GM19240 (cell line): ENCODE measurements around the gene STYK1.
"Not testable (repeated sequence)": the region's sequence is repeated elsewhere in the genome, so short reads cannot be mapped to it uniquely, and the experiment has no call there.

Experiments
- DNase-seq: peaks from one replicate; pipeline ENCODE4 v3.0.0; 2011; ENCODE audit warnings: low spot score; ENCODE audit not compliant: insufficient read length

The STYK1 gene

DNA sequence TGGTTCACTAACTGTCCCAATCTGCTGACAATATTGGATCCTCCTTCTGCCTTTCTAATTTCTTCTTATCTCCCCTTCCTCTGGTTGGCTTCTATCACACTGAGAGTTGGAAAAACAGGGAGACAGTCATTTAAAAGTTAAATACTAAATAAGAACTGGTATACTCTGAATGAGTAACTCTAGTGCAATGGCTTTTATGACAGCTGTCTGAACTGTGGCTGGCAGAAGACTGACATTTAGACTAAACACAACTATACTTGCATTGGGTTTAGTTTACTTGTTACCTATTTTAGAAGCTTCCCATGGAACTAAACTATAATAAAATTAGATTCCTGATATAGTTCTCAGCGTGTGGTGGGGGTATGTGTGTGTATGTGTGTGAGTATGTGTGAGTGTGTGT is 52.6 kb downstream of the STYK1 start:
- DNase-seq = no peak

DNA sequence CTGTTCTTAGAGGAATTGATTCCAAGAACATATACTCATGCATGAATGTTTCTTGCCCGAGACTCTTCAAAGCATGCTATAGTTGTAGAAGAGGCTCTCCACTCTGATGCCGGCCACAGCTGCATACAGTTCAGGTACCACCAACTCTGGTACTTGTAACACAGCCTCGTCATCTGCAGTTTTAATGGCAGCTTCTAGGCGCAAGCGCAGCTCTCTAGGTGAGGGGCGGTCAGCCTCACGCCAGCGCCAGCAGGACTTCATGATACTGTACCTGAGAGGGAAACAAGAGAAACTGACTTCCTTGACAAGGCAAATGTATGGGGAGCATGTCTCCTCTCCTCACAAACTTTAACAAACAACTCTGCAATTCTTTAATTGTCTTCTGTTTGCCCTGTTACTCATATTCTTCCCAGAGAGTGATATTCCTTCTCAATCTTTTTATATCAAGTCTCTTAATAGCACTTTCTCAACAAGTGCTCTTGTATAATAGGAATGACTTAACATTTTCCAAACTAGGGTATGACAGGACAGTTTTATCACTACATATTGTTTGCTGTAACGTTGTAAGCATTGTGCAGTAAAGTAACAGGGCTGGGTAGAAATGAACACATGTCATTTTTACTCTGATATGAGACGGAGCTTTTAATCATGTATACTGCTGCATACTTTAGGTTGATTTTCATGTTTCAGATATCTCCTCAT is 53.6 kb downstream of the STYK1 start:
- DNase-seq = no peak

DNA sequence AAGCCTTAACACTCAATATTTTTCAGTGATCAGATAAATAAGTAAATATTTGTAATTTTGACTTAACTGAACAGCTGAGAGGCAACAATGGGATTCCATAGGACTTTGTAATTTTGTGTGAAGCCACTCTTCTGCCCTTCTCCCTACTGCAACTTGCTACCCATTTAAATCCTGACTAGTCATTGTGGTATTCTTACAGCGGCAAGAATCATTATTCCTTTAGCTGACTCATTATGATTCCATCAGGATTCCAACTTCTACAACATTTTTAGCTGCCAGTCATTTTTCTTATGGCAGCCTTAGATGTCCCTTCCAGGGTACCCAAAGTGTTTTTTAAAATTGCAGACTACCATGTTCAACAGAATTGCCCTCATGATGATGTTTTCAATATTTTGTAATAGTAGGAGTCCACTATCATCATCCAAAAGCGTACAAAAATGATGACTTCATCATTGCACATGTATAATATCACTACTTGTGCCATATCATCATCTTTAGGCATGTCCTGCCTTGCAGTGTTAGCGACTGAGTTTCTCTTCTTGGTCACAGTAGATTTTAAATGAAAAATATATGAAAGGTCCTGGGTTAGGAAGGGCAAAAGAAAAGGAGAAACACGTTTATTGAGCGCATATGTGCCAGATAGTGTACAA is 55.4 kb downstream of the STYK1 start:
- DNase-seq = no peak

DNA sequence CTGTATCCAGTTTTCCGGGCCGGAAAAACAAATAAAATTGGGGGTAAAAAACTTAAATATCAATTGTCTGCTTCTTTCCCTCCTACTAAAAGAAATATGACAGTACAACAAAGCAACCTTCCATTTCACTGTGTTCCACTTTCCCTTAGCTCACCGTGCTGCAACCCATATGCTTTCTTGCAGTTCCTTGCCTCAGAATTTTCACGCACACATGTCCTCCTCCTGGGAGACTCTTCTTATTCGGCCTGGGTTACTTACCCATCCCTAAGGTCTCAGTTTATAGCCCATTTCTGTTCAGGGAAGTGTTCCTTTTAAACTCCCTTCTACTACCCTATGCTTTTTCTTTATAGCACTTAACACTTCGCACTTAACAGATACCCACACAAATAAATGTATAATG is 56.0 kb downstream of the STYK1 start:
- no peak for DNase-seq

DNA sequence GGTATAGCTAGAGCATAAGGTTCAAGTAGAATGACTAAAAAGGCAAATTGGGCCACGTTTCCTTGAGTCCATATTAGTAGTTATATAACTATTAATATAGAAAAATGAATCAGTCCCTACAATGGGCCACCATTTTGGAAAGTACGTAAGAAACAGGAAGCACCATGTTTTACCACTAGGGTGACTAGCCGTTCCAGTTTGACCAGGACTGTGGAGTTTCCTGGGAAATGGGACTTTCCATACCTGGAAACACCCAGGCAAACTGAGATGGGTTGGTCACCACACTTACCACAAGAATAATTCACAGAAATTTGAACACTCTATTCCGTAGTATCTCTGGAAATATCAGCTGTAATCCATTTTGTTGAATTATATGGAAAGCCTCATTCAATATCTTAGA is 58.3 kb downstream of the STYK1 start:
- no peak for DNase-seq

GRCh38 chr12:10614056-10614370 is 59.8 kb downstream of the STYK1 start:
- no peak for DNase-seq

DNA sequence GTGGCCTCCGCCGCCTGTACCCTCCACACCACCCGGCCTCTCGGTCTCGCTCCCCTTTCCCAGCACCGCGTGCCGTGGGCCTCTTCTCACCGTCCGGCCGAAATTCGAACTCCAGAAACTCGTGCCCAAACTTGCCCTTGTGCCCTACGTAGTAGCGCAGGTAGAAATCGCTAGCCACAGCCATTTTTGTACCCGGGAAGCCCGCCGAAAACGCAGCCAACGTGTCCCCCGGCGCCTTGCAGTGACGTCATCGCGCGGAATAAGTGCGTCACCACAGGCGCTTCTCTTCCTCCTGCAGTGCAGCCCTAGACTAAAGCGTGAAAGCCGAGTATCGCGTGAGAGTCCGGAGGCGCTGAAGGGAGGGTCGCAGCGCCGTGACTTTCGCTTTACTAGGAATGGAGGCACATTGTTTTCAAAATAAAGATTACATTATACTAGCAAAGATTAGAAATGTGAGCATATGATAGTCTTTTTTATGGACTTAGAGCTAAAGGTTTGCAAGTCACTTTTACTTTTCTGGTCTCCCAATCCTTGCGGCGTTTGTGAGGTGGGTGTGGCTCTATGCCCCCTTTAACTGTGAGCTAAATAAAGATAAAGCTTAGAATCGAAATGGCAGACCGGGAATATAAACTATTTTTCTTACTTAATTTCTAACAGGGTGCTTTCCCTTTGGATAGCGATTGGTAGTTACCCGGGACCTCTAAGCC is 60.4 kb downstream of the STYK1 start, which contains the start of gene MAGOHB:
MAGOHB (minus strand) TSS at position 261 of the 707 bp plus-strand sequence; CDS start at position 184, 77 bp downstream.
- peak; percentile 76 for DNase-seq

GRCh38 chr12:10612984-10613348 is 60.9 kb downstream of the STYK1 start:
- no peak for DNase-seq

- DNase-seq = no peak
Observed at GRCh38 chr12:10612110-10612509, 61.7 kb downstream of the STYK1 start.

- DNase-seq = not testable (repeated sequence)
Observed at GRCh38 chr12:10611258-10611657, 62.6 kb downstream of the STYK1 start.

GRCh38 chr12:10610188-10610587 is 63.7 kb downstream of the STYK1 start:
- no peak for DNase-seq

DNA sequence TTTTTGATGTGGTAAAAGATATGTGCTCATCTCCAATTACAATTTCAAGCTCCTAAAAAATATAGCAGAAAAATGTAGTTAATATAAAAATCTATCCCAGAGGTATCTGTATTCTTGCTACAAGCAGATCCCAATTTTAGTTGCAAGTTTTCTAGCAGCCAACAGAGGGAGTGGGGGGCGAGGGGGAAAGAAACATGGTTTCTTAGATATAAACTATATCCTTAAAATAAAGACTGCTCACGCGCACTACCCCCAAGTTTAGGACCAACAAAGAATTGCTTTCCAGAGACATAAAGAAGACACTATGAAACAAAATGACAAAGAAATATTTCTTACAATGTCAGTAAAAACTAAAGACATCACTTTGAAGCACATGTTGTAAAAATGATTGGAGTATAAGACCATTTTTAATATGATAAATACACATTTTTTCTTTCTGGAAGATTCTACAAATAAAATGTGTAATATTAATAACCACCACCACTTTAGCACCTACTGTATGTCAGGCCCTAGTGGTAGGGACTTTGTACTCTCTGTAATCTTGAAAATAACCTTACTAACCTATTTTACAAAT is 65.9 kb downstream of the STYK1 start:
- no peak for DNase-seq

- DNase-seq = no peak
Observed at GRCh38 chr12:10601860-10602259, 72.0 kb downstream of the STYK1 start.

DNA sequence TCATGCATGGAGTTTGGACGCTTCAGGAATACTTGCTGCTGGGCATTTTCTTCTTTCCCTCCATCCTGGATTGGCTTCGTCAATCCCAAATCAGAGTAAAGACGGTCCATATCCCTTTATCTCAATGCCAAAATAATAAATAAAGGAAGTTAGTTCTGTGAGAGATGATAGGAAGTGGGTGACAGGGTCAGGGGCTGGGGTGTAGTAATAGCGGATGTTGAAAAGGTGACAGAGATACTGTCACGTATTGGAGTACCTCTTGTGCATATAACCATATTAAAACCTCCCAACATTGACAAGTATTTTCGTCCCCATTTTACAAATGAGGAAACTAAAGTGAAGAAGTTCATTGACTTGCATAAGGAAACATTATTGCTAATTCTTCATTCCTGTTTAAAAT is 72.9 kb downstream of the STYK1 start:
- no peak for DNase-seq

GRCh38 chr12:10595881-10596280 is 78.0 kb downstream of the STYK1 start:
- no peak for DNase-seq

GRCh38 chr12:10590966-10591365 is 82.9 kb downstream of the STYK1 start:
- DNase-seq = no peak

DNA sequence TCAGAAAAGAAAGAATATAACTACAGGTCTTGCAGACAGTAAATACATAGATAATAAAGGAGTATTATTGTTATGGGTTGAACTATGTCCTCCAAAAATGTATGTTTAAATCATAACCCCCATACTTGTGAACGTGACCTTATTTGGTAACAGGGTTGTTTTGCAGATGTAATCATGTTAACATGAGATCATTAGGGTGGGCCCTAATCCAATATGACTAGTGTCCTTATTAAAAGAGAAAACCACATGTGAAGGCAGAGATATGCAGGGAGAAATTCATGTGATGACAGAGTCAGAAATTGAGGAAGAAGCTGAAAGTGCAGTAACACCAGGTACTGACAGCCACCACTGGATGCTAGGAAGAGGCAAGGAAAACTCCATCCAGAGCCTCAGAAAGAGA is 89.4 kb downstream of the STYK1 start:
- DNase-seq = no peak

DNA sequence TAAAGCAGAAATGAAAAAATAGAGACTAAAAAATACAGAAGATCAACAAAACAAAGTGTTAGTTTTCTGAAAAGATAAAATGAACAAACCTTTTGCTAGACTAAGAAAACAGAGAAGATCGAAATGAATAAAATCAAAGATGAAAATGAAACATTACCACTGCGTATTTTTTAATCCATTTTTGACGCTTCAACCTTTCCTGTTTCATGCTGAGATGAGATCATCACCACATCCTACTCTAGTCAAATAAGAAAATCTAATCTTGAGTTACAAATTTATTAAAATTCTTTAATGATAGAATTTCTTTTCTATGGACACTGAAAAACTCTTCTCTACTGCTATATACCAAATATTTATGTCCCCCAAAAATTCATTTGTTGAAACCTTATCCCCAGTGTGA is 91.1 kb downstream of the STYK1 start:
- no peak for DNase-seq

- DNase-seq = not testable (repeated sequence)
Observed at GRCh38 chr12:10582133-10582532, 91.7 kb downstream of the STYK1 start.

DNA sequence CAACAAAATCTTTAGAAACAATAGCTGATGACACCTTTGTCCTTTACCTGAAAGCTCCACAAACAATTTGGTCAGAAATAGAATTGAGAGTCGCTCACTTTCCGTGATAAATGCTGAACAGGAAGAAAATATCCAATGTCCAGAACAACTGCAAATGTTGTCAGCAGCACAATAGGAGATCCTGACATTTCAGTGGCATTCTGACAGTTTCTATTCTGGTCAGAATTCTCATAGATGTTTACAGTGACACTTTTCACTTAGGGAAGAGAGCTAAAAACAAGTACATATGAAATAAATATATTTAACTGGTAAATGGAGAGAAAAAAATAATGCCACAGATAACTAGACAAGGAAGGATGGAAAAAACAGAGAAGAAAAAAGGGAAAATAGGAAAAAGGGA is 99.5 kb downstream of the STYK1 start:
- DNase-seq = no peak

DNA sequence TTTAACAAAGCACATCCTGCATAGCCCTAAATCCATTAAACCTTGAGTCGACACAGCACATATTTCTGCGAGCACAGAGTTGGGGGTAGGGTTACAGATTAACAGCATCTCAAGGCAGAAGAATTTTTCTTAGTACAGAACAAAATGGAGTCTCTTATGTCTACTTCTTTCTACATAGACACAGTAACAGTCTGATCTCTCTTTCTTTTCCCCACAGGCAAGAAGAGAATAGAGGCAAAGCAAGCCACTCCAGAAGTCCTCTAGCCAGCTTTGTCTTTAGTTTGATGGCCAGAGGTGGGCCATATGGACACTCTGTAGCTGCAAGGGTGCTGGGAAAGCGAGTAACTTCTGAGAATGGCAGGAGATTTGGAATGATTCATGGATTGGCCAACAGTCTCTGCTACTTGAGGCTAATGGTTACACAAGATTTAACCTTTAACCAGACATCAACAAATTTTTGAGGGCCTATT is 101.8 kb downstream of the STYK1 start:
- not testable (repeated sequence) for DNase-seq

- DNase-seq = no peak
Observed at GRCh38 chr12:10571141-10571540, 102.7 kb downstream of the STYK1 start.
